HG03571 (cell line): Measurements from ENCODE around the gene FLACC1.
"Not testable (repeated sequence)": the region's sequence is repeated elsewhere in the genome, so short reads cannot be mapped to it uniquely, and the experiment has no call there.

ENCODE experiments used
- ATAC-seq: cut with Tn5 transposase; IDR thresholded peaks from one replicate; pipeline ENCODE4 v1.9.1; 2021; ENCODE audit not compliant: unreplicated experiment

The FLACC1 gene

DNA sequence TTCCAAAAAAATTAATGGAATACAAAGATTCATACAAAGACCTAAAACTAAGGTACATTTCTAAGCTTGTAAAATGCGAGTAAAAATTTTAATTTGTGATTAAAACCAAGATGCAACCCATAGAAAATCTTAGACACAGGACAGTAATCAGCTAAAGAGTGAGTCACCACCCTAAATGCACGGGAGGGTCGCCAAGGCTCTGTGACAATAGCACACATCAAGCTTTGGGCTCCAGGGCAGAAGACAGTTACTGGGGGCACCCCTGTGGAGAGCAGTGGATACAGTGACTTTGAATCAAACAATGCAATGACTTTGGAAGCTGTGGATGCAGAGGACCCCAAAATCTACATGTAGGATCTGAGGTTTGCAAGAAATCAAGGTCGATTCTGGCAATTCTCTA, 7.5 kb downstream of the FLACC1 start:
- ATAC-seq = no peak

DNA sequence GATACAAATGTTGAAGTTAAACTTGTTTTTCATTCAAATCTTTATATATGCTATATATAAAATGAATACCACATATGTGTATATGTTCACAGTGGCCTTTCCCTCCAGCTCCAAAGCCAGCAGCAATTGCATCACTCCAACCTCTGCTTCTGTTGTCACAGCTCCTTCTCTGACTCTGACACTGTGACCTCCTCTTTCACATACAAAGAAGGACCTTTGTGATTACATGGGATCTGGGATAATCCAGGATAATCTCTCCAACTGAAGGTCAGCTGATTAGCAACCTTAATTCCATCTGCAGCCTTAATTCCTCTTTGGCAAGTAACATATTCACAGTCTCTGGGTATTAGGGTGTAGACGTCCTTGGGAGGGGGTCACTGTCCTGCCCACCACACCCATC, 8.4 kb downstream of the FLACC1 start:
- no peak for ATAC-seq

DNA sequence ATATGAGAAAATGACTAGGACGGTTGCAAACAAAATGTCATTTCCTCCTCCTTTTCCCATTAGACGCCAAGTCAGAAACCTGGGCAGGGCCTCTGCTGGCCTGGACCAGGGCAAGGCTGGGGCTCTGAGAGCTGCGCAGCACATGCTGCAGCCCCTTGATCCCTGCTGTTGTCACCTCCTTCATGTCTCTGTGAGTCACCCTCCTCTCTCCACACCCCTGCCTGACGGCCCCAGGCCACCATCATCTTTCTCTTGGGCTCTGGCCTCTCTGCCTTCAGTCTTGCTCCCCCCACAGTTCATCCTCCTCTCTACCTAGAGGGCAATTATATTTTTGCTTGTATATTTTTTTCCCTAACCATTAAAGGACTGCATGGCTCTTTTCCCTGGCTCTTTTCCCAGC, 10.0 kb downstream of the FLACC1 start:
- no peak for ATAC-seq

DNA sequence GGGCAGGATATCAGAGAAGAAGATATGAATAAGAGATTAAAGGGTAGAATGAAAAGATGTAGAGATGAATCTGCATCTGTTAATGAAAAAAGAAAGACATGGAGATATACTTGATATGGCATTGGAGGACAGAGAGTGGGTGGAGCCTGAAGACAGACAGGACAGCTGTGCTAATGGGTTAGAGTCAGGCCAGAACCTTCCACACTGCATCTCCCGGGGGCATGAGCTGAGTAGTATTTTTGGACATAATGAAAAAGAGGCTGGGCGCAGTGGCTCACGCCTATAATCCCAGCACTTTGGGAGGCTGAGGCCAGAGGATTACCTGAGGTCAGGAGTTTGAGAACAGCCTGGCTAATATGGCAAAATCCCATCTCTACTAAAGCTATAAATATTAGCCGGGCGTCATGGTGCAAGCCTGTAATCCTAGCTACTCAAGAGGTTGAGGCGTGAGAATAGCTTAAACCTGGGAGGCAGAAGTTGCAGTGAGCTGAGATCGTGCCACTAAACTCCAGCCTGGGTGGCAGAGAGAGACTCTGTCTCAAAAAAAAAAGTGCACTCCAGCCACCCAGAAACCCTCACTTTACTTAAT, 11.4 kb downstream of the FLACC1 start:
- no peak for ATAC-seq

DNA sequence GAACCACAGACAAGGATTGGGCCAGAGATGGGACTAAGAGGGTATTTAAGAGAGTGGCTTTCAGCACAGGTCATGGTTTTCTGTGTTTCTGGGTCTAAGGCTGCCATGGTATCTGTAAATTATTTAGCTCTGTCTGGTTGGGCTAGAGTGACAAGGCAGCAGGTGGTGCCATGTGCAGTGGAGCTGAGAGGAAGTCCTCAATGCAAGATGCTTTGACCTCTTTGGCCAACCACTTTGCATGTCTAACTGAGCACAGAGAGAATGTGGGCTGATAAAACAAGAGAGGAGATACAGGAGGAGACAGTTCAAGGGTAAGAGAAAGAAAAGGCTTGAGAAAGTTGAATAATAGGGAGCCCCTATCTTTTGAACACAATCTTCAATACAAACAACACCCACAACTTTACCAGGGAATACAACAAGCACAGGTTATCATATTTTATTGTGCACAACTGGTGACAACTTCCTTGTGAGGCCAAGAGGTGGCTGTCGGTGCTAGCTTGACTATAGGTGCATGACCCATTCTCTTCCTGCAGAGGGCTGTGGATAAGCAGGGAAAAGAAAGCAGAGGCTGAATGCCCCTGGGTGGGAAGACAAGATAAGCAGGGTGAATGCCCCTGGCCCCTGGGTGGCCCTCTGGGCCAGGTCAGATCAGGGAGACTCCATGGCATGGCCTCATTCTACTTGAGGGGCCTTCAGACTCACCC, 12.3 kb downstream of the FLACC1 start:
- peak; percentile 93 for ATAC-seq

DNA sequence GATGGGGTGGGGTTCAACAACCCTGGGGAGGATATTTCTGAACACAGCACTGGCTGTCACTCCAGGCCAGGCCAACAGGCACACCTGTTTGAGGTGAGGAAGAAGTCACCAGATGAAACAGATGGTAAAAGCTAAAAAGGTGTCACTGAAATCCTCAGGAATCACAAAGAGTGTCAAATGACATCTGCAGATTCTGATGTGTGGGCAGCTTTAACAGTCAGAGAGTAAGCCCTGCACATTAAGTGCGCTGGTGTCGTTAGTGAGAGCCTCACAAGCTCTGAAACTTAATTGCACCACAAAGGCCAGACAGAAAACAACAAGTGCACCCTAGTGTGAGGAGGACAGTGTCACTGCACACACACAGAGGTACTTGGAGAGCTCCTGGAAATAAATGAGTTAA, 13.6 kb downstream of the FLACC1 start:
- no peak for ATAC-seq

DNA sequence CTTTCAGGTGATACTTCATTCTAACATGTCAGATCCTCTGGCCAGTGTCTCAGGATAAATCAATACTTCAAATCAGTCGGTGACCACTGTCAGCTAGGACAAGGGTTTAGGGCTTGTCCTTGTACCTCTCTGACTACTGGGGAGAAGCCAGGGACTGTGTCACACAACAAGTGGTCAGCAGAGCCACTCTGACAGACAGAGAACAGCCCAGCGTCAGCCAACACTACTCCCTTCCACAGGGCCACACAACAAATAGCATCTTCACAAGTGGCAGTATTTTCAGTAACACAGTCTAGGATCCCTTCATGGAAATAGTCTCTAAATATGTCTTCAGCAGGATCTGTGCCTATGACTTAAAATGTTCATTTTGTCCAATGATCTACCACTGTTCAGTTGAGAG, 14.2 kb downstream of the FLACC1 start:
- no peak for ATAC-seq

DNA sequence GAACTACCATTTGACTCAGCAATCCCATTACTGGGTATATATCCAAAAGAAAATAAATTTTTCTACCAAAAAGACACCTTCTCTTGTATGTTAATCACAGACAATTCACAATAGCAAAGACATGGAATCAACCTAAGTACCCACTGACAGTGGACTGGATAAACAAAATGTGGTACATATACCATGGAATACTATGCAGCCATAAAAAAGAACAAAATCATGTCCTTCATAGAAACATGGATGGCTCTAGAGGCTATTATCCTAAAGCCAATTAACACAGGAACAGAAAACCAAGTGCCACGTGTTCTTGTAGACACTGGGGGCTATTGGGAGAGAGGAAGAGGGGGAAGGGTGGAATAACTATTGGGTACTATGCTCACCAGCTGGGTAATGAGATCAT, 27.7 kb downstream of the FLACC1 start:
- no peak for ATAC-seq

DNA sequence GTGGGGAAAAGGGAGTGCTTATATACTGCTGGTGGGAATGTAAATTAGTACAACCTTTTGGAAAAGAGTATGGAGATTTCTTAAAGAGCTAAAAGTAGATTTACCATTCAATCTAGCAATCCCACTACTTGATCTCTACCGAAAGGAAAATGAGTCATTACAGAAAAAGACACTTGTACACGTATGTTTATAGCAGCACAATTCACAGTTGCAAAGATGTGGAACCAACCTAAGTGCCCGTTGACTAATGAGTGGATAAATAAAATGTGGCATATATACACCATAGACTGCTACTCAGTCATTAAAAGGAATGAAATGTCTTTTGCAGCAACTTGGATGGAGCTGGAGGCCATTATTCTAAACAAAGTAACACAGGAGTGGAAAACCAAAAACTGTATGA, 29.5 kb downstream of the FLACC1 start:
- no peak for ATAC-seq

DNA sequence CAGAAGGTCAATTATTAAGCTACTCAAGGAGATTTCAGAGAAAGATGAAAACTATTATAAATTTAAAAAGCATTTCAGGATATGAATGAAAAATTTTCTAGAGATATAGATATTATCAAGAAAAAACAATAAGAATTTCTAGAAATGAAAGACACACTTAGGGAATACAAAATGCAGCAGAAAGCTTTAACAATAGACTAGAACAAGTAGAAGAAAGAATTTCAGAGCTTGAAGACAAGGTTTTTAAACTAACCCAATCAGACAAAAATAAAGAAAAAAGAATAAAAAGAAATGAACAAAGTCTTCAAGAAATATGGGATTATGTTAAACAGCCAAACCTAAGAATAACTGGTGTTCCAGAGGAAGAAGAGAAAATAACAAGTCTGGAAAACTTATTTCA, 34.4 kb downstream of the FLACC1 start:
- no peak for ATAC-seq

DNA sequence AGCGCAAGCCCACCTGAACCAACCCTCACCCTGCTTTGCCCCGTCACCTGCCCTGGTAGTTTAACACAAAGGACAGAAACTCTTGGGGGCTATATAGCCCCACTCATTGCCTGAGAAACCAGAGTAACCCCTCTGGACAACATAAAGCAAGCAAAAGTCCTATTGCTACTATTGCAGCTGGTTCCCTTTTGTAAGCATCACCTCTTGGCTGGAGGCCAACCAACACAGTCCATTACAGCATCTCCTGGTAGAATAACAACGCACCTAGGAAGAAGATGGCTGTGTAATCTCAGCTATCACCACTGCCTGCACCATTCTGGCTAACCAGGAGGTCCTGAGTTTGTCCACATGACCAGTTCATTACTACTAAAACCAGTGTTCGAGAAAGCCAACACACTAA, 36.4 kb downstream of the FLACC1 start:
- no peak for ATAC-seq

DNA sequence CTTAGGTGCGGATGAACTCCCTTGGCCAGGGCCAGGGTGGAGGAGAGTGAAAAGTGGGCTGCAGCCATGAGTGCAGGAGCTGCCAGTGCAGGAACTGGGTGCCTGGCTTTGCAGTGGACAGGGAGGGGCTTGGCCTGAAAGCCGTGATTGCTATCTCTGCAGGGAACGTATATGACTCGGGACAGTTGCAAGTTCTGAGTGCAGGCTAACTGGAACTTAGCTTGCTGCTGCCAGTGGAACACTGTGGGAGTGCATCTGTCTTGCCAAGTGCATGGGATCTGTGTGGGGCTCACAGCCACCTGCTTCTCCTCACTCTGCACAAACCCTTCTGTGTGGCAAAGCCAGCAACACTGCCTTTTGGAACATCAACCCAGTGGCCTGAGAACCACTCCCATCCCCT, 36.9 kb downstream of the FLACC1 start:
- no peak for ATAC-seq

DNA sequence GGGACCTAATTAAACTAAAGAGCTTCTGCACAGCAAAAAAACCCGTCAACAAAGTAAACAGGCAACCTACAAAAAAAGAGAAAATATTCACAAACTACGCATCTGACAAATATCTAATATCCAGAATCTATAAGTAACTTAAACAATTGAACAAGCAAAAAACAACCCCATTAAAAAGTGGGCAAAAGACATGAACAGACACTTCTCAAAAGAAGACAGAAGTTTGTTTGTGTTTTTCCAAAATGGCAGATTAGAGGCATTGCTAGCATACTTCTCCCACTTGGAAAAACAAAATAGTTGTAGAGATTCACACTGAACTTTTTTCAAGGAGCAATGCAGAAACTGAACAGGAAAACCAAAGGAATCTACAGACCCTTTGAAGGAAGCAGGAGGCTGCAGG, 37.6 kb downstream of the FLACC1 start:
- ATAC-seq = no peak

DNA sequence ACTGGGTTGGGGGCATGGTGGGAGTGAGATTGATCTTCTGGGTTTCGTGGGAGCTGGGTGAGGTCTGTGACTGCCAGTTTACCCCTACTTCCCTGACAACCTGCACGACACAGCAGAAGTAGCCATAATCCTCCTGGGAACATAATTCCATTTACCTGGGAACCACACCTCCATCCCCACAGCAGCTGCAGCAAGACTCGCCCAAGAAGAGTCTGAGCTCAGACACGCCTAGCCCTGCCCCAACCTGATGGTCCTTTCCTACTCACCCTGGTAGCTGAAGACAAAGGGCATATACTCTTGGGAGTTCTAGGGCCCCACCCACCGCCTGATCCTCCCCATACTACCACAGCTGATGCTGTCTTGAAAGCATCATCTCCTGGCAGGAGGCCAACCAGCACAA, 43.8 kb downstream of the FLACC1 start:
- ATAC-seq = no peak

DNA sequence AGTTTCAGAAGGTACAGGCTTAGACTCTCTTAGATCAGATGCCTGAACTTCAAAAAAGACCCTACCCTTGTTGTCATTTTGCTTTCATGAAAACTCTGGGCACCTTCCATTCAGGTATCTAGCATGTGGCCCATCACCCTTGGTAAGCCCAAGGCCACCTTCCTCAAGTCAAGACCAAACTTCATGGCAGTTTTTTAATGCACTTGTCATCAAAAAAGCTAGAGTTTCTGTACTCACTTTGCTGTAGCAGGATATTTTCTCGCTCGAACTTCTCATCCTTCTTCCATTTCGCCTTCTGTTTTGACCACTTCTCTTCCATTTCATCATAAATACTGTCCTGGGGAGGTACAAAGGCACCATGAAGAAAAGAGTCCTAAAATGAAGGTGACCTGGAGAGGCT, 48.2 kb downstream of the FLACC1 start:
- no peak for ATAC-seq

DNA sequence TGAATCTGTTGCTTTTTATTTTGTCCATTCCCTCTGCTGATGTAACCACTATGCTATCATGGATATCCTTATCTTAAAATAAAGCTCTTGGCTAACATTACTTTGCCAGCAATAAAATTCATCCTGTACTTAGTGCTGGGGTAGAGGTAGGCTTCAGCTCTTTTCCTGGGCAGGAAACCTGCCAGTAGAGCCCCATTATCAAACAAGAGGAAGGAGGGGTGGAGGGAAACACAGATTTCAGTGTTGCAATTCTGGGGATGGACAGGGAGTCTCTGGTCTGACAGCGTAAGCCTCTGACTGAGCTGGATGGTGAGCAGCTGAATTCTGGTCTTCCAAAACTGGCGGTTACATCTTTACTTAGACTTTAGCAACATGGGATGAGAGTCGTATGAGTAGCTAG, 49.3 kb downstream of the FLACC1 start:
- ATAC-seq = no peak

DNA sequence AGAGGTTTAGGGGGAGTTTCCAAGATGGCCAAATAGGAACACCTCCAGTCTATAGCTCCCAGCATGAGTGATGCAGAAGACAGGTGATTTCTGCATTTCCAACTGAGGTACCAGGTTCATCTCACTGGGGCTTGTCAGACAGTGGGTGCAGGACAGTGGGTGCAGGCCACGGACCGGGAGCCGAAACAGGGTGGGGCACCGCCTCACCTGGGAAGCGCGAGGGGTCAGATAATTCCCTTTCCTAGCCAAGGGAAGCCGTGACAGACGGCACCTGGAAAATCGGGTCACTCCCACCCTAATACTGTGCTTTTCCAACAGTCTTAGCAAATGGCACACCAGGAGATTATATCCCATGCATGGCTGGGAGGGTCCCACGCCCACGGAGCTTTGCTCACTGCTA, 57.2 kb downstream of the FLACC1 start:
- ATAC-seq = not testable (repeated sequence)

DNA sequence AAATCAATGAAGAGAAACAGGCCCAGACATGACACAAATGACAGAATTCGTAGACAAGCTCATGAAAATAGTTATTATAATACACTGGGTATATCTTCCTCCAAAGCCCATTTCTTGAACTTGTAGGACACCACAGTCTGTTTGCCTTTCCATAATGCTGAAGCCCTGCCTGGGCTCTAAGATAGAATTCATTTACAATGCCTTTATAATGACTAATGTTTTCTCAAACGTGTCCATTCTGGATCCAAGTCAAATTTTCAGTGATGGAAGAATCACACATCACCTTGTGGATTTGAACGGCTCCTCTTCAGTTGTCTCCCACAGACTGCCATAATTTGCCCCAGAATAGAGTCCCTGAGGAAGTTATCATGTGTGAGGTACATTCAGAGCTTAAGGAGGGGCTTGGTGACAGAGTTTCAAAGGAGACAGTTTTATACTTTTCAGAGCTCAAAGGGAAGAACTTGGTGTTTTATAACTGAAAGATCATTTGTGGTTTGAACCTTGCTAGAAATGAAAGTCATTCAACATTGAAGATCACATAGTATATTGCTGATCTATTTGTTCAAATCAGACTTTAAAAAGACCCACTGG, 58.6 kb downstream of the FLACC1 start:
- ATAC-seq = no peak

DNA sequence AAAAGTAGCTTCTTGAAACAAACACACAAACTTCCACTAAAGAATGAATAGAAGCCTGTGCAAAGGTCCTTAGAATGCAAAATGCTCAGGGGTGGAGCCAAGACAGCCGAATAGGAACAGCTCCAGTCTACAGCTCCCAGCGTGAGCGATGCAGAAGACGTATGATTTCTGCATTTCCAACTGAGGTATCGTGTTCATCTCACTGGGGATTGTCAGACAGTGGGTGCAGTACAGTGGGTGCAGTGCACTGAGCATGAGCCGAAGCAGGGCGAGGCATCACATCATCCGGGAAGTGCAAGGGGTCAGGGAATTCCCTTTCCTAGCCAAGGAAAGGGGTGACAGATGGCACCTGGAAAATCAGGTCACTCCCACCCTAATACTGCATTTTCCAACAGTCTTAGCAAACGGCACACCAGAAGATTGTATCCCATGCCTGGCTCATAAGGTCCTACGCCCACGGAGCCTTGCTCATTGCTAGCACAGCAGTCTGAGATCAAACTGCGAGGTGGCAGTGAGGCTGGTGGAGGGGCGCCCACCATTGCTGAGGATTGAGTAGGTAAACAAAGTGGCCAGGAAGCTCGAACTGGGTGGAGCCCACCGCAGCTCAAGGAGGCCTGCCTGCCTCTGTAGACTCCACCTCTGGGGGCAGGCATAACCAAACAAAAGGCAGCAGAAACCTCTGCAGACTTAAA, 66.5 kb downstream of the FLACC1 start:
- not testable (repeated sequence) for ATAC-seq

DNA sequence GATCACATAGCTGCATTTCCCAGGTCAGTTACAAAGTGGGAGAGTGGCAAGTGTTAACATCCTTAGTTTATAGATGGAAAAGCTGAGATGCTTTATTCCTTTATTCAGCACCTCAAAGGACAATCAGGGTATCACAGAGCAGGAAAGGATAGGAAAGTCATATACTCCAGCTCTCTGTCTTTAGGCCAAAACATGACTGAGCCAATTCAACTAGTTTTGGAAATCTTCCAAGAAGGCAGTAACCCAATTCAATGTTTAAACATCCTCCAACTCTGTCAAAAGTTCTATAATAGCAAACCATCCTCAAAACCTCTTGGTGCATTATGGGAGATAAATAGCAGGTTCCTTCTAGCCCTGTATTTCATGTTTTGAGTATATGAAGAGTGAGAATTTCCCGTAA, 71.6 kb downstream of the FLACC1 start:
- ATAC-seq = no peak

DNA sequence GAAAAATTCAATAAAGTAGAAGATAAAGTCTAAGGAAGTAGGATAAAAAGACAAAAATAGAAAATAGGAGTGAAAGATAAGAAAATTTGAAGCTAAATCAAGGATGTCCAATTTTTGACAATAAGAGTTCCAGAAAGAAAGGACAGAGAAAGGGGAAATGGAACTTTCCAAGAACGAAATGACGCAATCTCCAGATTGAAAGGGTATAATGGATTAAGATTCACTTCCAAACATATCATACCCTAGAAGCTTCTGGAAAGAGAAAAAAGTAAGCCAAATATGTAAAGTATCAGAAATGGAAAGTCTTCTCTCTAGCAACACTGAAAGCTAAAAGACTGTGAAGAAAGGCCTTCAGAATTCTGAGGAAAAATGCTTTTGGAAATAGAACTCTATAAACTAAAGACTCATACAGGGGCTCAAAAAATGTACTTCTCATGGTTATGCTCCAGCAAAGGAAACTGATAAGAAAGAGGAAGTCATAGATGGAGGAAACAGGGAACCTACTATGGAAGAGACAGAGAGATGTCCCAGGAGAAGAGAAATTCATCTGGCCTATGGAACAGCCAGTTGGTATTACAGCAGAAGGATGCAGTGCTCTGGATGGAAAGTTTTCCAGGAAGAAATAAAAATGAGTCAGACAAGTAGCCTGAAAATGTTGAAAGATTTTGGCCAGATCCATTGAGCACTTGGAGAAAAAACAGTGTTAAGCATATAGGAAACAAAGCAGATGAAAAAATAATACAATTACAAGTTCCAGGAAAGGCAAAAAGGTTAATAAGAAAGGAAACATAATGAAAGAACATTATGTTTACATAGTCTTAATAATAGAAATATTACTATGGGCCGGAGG, 76.7 kb downstream of the FLACC1 start:
- ATAC-seq = no peak
